Activated CD8-positive, alpha-beta T cell treated with anti-CD3 and anti-CD28 coated beads for 36 hours (primary cell): Measurements from ENCODE around the gene ANOS1. TPM values are rescaled to one million over a fixed set of nuclear protein-coding genes. Genes with fewer than 3 reads are reported as not detected.

Experiments used
- ATAC-seq: fragments of 200-7000 bp; cut with Tn5 transposase; one replicate; pipeline ENCODE4 v1.10.0; 2021; ENCODE audit warnings: mild to moderate bottlenecking, moderate library complexity
- CTCF ChIA-PET: fragments of 350-600 bp; sonication (Branson Sonifier 250); formaldehyde crosslinking; loops from one replicate; lab custom pipeline; 2021; ENCODE audit warnings: antibody characterized with exemption; lab: Charles Lee
- POLR2A ChIA-PET: fragments of 350-600 bp; sonication (Branson Sonifier 250); formaldehyde crosslinking; loops from one replicate; lab custom pipeline; 2021; ENCODE audit warnings: antibody characterized with exemption; lab: Charles Lee
- DNase-seq: peaks from one replicate; pipeline ENCODE4 v3.0.0-alpha.2; 2020
- H3K27ac Mint-ChIP-seq: one replicate; pipeline ENCODE4 v1.8.0; 2021; ENCODE audit warnings: mild to moderate bottlenecking, mixed read lengths
- H3K27me3 Mint-ChIP-seq: one replicate; pipeline ENCODE4 v1.8.0; 2021; ENCODE audit warnings: mixed read lengths
- H3K36me3 Mint-ChIP-seq: one replicate; pipeline ENCODE4 v1.8.0; 2021; ENCODE audit warnings: low read depth, mixed read lengths
- H3K4me1 Mint-ChIP-seq: one replicate; pipeline ENCODE4 v1.8.0; 2021; ENCODE audit warnings: low read depth, mixed read lengths
- H3K4me3 Mint-ChIP-seq: one replicate; pipeline ENCODE4 v1.8.0; 2021; ENCODE audit warnings: mild to moderate bottlenecking, moderate library complexity, mixed read lengths
- H3K9me3 Mint-ChIP-seq: one replicate; pipeline ENCODE4 v1.8.0; 2021; ENCODE audit warnings: mixed read lengths
- intact Hi-C: fragments of 100-400 bp; cut with micrococcal nuclease; formaldehyde crosslinking; loops from one replicate; pipeline ENCODE4 v1.10.0; 2022
- total RNA-seq, 2 experiments: library from RNA; stranded (reverse); gene quantifications; one replicate each; pipeline ENCODE4 v1.2.3, GENCODE V29; 2021
- TF ChIP-seq, protein P1 (sequence below): fragments of 200-600 bp; IDR thresholded peaks from one replicate; pipeline ENCODE4 v1.8.0; 2022; ENCODE audit warnings: antibody characterized with exemption, mild to moderate bottlenecking

ANOS1 gene
- total RNA-seq, 2 experiments from 2014 or later, result 0.04 TPM; not detected in 1

DNA sequence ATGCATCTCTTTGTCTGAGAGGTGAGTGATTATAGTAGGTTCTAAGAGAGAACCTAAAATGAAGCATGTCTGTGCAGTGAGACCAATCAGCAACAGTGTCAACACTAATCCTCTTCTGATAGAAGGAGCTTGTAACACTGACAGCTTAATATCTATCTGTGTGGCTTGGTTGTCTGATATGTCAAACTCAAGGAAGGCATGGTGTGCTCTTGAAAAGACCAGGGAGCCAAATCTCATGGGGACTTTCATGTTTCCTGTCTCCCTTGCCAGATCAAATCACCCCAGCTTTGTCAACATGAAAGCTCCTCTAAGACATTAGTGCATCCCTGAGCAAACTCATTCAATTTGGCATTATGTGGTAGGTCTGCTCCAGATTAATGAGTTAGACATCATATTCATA is 95.4 kb downstream of the ANOS1 start:
- Mint-ChIP-seq H3K4me1 (no peaks in the 10 kb centered on the region), H3K27me3 (no peaks in the 10 kb centered on the region), H3K9me3 (no peaks in the 10 kb centered on the region), H3K36me3 (no peaks in the 10 kb centered on the region), H3K27ac (no peak overlapping the region), H3K4me3 (no peak overlapping the region)
- ChIA-PET CTCF (no interaction called here), POLR2A (no interaction called here)
- intact Hi-C loops, result no loop called here
- ATAC-seq (no peak), DNase-seq (no peak)
- TF ChIP-seq, protein P1, sequence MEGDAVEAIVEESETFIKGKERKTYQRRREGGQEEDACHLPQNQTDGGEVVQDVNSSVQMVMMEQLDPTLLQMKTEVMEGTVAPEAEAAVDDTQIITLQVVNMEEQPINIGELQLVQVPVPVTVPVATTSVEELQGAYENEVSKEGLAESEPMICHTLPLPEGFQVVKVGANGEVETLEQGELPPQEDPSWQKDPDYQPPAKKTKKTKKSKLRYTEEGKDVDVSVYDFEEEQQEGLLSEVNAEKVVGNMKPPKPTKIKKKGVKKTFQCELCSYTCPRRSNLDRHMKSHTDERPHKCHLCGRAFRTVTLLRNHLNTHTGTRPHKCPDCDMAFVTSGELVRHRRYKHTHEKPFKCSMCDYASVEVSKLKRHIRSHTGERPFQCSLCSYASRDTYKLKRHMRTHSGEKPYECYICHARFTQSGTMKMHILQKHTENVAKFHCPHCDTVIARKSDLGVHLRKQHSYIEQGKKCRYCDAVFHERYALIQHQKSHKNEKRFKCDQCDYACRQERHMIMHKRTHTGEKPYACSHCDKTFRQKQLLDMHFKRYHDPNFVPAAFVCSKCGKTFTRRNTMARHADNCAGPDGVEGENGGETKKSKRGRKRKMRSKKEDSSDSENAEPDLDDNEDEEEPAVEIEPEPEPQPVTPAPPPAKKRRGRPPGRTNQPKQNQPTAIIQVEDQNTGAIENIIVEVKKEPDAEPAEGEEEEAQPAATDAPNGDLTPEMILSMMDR, result no peak

DNA sequence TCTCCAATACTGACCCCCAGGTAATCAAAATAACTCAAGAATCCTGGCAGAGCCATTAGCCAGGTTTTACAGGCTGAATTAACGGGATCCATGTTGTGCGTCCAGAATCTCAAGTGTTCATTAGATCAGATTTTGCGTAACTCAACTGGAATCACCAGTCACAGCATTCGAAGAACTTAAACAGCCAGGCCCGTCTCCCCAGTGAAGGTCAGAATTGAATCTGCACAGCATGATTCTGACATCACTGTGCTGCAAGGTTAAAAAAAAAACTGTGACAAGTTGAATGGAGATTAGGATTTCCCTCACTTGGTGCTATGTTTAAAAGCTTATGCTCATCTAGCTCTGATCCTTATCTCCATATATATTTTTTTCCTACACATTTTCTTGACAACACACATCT is 96.1 kb downstream of the ANOS1 start:
- TF ChIP-seq, protein P1, result no peak
- CTCF ChIA-PET, result no interaction called here
- Mint-ChIP-seq H3K27me3 (no peaks in the 10 kb centered on the region), H3K9me3 (no peaks in the 10 kb centered on the region), H3K4me3 (no peak overlapping the region), H3K4me1 (no peaks in the 10 kb centered on the region), H3K36me3 (no peaks in the 10 kb centered on the region), H3K27ac (no peak overlapping the region)
- POLR2A ChIA-PET, result no interaction called here
- ATAC-seq (no peak), DNase-seq (no peak)
- intact Hi-C loops, result no loop called here

DNA sequence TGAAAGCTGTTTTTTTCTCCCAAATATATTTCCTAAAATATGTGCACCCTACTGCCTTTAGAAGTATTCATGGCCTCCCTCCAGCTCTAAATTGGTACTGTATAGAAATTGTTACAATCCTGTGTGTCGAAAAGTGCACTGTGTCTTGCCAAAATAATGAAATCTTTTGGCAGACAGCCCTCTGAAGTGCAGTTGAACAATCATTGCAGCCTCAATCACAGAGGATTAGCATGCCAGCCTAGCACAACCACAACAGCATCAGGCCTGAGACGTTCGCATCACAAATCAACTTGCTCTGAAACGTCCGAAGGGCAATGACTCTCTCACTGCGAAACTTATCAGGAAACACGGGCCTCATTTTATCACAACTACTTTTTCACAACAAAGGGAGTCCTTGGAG is 99.0 kb downstream of the ANOS1 start:
- no peak for DNase-seq
- H3K27ac Mint-ChIP-seq, result no peak overlapping the region
- no peak for ATAC-seq
- ChIA-PET CTCF (no interaction called here), POLR2A (no interaction called here)
- no peaks in the 10 kb centered on the region for H3K36me3 Mint-ChIP-seq
- no peaks in the 10 kb centered on the region for H3K4me1 Mint-ChIP-seq
- no peak overlapping the region for H3K4me3 Mint-ChIP-seq
- no peaks in the 10 kb centered on the region for H3K27me3 Mint-ChIP-seq
- TF ChIP-seq, protein P1, result no peak
- intact Hi-C loops, result no loop called here
- no peaks in the 10 kb centered on the region for H3K9me3 Mint-ChIP-seq

DNA sequence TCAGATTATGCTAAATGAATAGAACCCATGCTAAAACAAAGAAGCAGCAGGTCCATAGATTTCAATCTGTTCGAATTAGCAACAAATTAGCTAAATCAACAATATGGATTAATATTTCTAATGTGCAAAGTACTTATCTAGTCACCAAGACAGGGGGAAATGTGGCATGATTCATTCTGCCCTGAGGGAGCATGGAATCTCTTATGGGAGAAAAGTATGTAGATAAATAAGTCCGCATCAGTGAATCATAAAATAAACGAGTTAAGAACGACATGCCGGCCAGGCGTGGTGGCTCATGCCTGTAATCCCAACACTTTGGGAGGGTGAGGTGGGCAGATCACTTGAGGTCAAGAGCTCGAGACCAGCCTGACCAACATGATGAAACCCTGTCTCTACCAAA is 102.1 kb downstream of the ANOS1 start:
- CTCF ChIA-PET, result no interaction called here
- TF ChIP-seq, protein P1, result no peak
- DNase-seq, result no peak
- ATAC-seq, result no peak
- no peaks in the 10 kb centered on the region for H3K4me1 Mint-ChIP-seq
- no peaks in the 10 kb centered on the region for H3K9me3 Mint-ChIP-seq
- POLR2A ChIA-PET, result no interaction called here
- no peak overlapping the region for H3K4me3 Mint-ChIP-seq
- no peak overlapping the region for H3K27ac Mint-ChIP-seq
- intact Hi-C loops, result no loop called here
- H3K27me3 Mint-ChIP-seq, result no peaks in the 10 kb centered on the region
- no peaks in the 10 kb centered on the region for H3K36me3 Mint-ChIP-seq

DNA sequence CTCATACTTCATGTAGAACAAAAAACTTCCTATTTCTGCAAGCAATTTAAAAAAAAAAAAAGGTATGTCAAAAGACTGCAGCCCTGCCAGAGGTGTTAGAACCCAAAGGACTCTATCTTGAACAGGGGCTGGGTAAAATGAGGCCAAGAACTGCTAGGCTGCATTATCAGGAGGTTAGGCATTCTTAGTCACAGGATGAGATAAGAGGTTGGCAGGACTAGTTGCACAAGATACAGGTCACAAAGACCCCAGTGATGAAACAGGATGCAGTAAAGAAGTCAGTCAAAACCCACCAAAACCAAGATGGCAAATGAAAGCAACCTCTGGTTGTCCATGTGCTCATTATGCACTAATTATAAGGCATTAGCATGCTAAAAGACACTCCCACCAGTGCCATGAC is 104.1 kb downstream of the ANOS1 start:
- Mint-ChIP-seq H3K9me3 (no peaks in the 10 kb centered on the region), H3K4me3 (no peak overlapping the region), H3K36me3 (no peaks in the 10 kb centered on the region), H3K4me1 (no peaks in the 10 kb centered on the region), H3K27ac (no peak overlapping the region), H3K27me3 (no peaks in the 10 kb centered on the region)
- TF ChIP-seq, protein P1, result no peak
- intact Hi-C loops, result no loop called here
- POLR2A ChIA-PET, result no interaction called here
- no peak for ATAC-seq
- CTCF ChIA-PET, result no interaction called here
- no peak for DNase-seq
